ENCODE data around the gene HSFX4.
"Not testable (repeated sequence)": the region's sequence is repeated elsewhere in the genome, so short reads cannot be mapped to it uniquely, and the experiment has no call there.

Gene HSFX4

DNA sequence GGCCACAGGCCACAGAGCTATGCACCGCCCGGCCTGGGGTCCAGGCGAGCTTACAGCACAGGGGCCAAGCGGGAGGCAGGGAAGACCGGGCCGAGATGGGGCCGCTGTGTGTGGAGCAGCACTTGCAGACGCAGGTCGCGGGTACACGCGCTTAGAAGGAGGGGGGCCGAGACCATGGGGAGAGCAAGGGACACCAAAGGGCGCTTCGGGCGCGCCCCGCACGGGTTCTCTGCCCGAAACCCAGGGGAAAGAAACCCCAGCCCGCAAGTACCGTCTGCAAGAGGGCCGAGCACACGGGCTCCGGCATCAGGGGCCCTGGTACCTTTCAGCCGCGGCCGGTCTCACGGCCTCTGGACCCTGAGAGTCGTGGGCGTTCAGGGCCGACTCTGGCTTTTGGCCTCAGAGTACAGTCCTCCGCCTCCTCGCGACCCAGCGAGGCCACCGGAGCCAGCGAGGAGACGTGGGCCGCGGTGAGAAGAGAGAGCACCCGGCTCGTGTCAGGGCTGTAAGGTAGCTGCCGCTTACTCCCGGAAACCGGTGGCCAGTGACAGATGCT lies 8.6 kb downstream of the HSFX4 start:
- H3K4me1 ChIP-seq: peaks cover 0 to 15% (median 8%) of the 10 kb centered on the region in 10 experiments; a peak in 12 of 20 replicates
- peak overlapping the region; percentile 73 to 88 (median 81); a peak in 21 of 22 replicates for H3K27ac ChIP-seq

GRCh38 chrX:149938427-149938880 lies 9.1 kb downstream of the HSFX4 start, which contains the start of gene EOLA2:
Gene EOLA2, minus strand, starts transcription at chrX:149938491. Its CDS starts 4,617 bp downstream, at chrX:149933874.
- no peak for TF ChIP-seq Cebpa-rat (IDR thresholded peaks at IDR 0.05)
- Histone ChIP-seq H4K20me1 (peaks cover 0 to 17% (median 5%) of the 10 kb centered on the region in 11 experiments; a peak in 5 of 22 replicates), H3K36me3 (peaks cover 0 to 5% (median 0%) of the 10 kb centered on the region in 11 experiments; a peak in 4 of 22 replicates), H3K4me3 (peak within 1 kb of the TSS; percentile 70 to 88 (median 81)), H3K27me3 (no peaks in the 10 kb centered on the region; a peak in 2 of 22 replicates), H3K4me1 (peaks cover 3 to 17% (median 10%) of the 10 kb centered on the region in 10 experiments; a peak in 18 of 20 replicates), H3K9ac (peak within 1 kb of the TSS; percentile 80 to 93 (median 88)), H3K4me2 (peak within 1 kb of the TSS; percentile 60 to 90 (median 87)), H3K27ac (peak within 1 kb of the TSS; percentile 73 to 88 (median 81); a peak in 21 of 22 replicates), H3K9me3 (replicated peaks in 1 of 11) (peaks cover 4 to 14% (median 11%) of the 10 kb centered on the region in 11 experiments; a peak in 19 of 22 replicates)

More for the DNA sequence above, 8.6 kb downstream of the HSFX4 start:
- peak overlapping the region; percentile 70 to 88 (median 81) for H3K4me3 ChIP-seq
- H3K36me3 ChIP-seq: peaks cover 0 to 5% (median 0%) of the 10 kb centered on the region in 11 experiments; a peak in 4 of 22 replicates
- peaks cover 0 to 17% (median 5%) of the 10 kb centered on the region in 11 experiments; a peak in 5 of 22 replicates for H4K20me1 ChIP-seq
- no peaks in the 10 kb centered on the region for H3K27me3 ChIP-seq
- TF ChIP-seq Cebpa-rat (IDR thresholded peaks at IDR 0.05): no peak
- H3K9ac ChIP-seq: peak overlapping the region; percentile 80 to 93 (median 88)
- H3K4me2 ChIP-seq: peak overlapping the region; percentile 60 to 90 (median 87)
- peaks cover 4 to 14% (median 11%) of the 10 kb centered on the region in 11 experiments; a peak in 19 of 22 replicates for H3K9me3 ChIP-seq (replicated peaks in 1 of 11)

- Histone ChIP-seq H3K9me3 (replicated peaks in 1 of 11) (peaks cover 4 to 14% (median 11%) of the 10 kb centered on the region in 11 experiments; a peak in 19 of 22 replicates), H3K4me3 (peak overlapping the region in 2 of 10 experiments; percentile 61; a peak in 1 of 20 replicates), H4K20me1 (peaks cover 0 to 15% (median 2%) of the 10 kb centered on the region in 11 experiments; a peak in 5 of 22 replicates), H3K4me1 (peaks cover 8 to 23% (median 17%) of the 10 kb centered on the region in 10 experiments; a peak in 19 of 20 replicates), H3K9ac (peak overlapping the region in 1 of 11 experiments; percentile 84; a peak in 2 of 22 replicates), H3K27ac (peak overlapping the region in 2 of 11 experiments; percentile 84 to 90; a peak in 5 of 22 replicates), H3K4me2 (no peak overlapping the region), H3K27me3 (peaks cover 0 to 6% (median 0%) of the 10 kb centered on the region in 11 experiments; a peak in 5 of 22 replicates), H3K36me3 (peaks cover 0 to 5% (median 0%) of the 10 kb centered on the region in 11 experiments; a peak in 4 of 22 replicates)
- no peak for TF ChIP-seq Cebpa-rat (IDR thresholded peaks at IDR 0.05)
These were observed 9.7 kb downstream of the HSFX4 start for GRCh38 chrX:149938881-149939654.

- H3K27ac ChIP-seq: peak overlapping the region; percentile 69 to 90 (median 84)
- peaks cover 0 to 11% (median 0%) of the 10 kb centered on the region in 11 experiments; a peak in 5 of 22 replicates for H4K20me1 ChIP-seq
- peak overlapping the region; percentile 72 to 89 (median 81) for H3K9ac ChIP-seq
- no peak for TF ChIP-seq Cebpa-rat (IDR thresholded peaks at IDR 0.05)
- peaks cover 0 to 3% (median 0%) of the 10 kb centered on the region in 11 experiments; a peak in 3 of 22 replicates for H3K36me3 ChIP-seq
- peak overlapping the region in 9 of 11 experiments; percentile 39 to 69 (median 62); a peak in 16 of 22 replicates for H3K4me2 ChIP-seq
- H3K9me3 ChIP-seq (replicated peaks in 1 of 11): peaks cover 4 to 14% (median 11%) of the 10 kb centered on the region in 11 experiments; a peak in 19 of 22 replicates
- H3K27me3 ChIP-seq: peaks cover 0 to 8% (median 0%) of the 10 kb centered on the region in 11 experiments; a peak in 5 of 22 replicates
- H3K4me1 ChIP-seq: peaks cover 8 to 23% (median 18%) of the 10 kb centered on the region in 10 experiments; a peak in 19 of 20 replicates
- H3K4me3 ChIP-seq: peak overlapping the region; percentile 44 to 72 (median 61)
These were observed 10.2 kb downstream of the HSFX4 start for GRCh38 chrX:149939655-149939904.

DNA sequence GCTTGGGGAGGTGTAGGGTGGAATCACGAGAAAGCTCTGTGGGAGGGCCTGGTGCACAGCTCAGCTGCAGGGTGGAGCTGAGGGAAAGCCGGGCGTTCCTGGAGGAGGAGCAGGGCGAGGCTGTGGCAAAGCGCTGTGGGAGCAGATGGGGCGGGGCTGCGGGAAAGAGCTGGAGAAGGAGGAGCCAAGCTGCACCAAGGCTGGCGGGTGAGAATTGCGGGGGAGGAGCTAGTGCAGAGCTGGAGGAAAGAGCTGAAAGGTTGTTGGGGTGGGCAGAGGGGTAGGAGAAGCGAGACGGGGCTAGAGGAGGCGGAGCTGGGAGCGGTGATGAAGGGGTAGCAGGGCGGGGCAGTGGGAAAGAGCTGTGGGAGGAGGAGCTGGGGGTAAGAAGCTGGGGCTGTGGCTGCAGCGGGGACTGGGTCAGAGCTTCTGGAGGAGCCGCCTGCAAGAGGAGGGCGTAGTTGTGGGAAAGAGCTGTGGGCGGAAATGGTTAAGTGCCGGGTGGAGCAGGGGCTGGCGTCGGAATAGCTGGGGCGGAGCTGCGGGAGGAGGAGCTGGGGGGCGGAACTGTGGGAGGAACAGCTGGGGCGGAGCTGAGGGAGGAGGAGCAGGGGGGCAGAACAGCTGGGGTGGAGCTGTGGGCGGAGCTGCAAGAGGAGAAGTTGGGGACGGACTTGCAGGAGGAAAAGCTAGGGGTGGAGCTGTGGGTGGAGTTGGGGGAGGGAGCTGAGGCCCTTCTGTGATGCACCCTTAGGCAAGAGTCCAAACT lies 10.7 kb downstream of the HSFX4 start:
- Histone ChIP-seq H3K4me3 (peak overlapping the region; percentile 44 to 72 (median 61)), H3K27me3 (peaks cover 0 to 8% (median 0%) of the 10 kb centered on the region in 11 experiments; a peak in 5 of 22 replicates), H3K4me1 (peaks cover 8 to 23% (median 18%) of the 10 kb centered on the region in 10 experiments; a peak in 19 of 20 replicates), H3K27ac (peak overlapping the region; percentile 69 to 90 (median 84)), H3K9me3 (replicated peaks in 1 of 11) (peaks cover 4 to 14% (median 11%) of the 10 kb centered on the region in 11 experiments; a peak in 19 of 22 replicates), H3K4me2 (peak overlapping the region in 10 of 11 experiments; percentile 39 to 69 (median 60); a peak in 17 of 22 replicates), H3K36me3 (no peaks in the 10 kb centered on the region), H4K20me1 (peaks cover 0 to 11% (median 0%) of the 10 kb centered on the region in 11 experiments; a peak in 4 of 22 replicates), H3K9ac (peak overlapping the region; percentile 72 to 89 (median 81))
- TF ChIP-seq Cebpa-rat (IDR thresholded peaks at IDR 0.05): no peak

- Histone ChIP-seq H3K9ac (0 out of 22 replicates have a peak overlapping the region, but pooled peaks of 1 of the 11 experiments have one; percentile 22), H3K4me3 (peak overlapping the region in 2 of 10 experiments; percentile 8 to 26; a peak in 1 of 20 replicates), H3K9me3 (replicated peaks in 1 of 11) (peaks cover 4 to 14% (median 11%) of the 10 kb centered on the region in 11 experiments; a peak in 19 of 22 replicates), H3K4me1 (peaks cover 8 to 23% (median 18%) of the 10 kb centered on the region in 10 experiments; a peak in 19 of 20 replicates), H4K20me1 (peaks cover 0 to 11% (median 0%) of the 10 kb centered on the region in 11 experiments; a peak in 4 of 22 replicates), H3K4me2 (peak overlapping the region; percentile 36 to 75 (median 41); a peak in 15 of 22 replicates)
- H3K27me3 ChIP-seq, H3K36me3 ChIP-seq, H3K27ac ChIP-seq: not testable (repeated sequence)
These were observed 11.3 kb downstream of the HSFX4 start for GRCh38 chrX:149940674-149941024.

DNA sequence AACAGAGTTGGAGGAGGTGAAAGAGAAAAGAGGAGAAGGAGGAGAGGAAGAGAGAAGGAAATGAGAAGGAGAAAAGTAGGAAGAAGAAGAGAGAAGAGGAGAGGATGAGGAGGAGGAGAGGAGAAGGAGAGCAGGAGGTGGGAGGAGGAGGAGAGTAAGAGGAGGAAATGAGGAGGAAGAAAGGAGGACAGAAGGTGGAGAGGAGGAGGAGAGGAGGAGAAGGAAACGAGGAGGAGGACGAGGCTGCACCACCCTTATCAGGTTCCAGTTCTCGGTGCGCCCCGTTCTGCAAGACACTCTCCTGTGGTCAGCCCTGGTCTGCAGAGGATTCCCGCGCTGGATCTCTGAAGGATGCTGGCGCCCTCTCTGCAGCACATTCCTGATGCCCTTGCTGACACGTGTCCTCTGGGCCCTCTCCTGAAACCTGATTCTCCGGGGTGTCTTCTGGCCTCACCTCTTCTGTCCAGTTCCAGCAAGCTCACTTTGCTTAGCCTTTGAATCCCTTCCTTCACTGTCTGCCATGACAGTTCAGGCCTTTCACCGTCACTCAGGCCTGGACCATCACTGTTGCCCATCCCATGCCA lies 15.8 kb downstream of the HSFX4 start:
- not testable (repeated sequence) for H3K27ac ChIP-seq; H3K36me3 ChIP-seq; H3K4me2 ChIP-seq; H3K9ac ChIP-seq; H3K9me3 ChIP-seq (replicated peaks in 1 of 11); H3K4me3 ChIP-seq; H4K20me1 ChIP-seq; H3K27me3 ChIP-seq
- H3K4me1 ChIP-seq: peaks cover 8 to 23% (median 16%) of the 10 kb centered on the region in 10 experiments; a peak in 19 of 20 replicates

GRCh38 chrX:149945820-149946219 lies 16.4 kb downstream of the HSFX4 start:
- H3K36me3 ChIP-seq; H3K9me3 ChIP-seq (replicated peaks in 1 of 11): not testable (repeated sequence)
- peaks cover 8 to 20% (median 14%) of the 10 kb centered on the region in 10 experiments; a peak in 19 of 20 replicates for H3K4me1 ChIP-seq

GRCh38 chrX:149946932-149947331 lies 17.6 kb downstream of the HSFX4 start:
- not testable (repeated sequence) for H4K20me1 ChIP-seq; H3K36me3 ChIP-seq; H3K4me3 ChIP-seq; H3K27me3 ChIP-seq; H3K9ac ChIP-seq; H3K9me3 ChIP-seq (replicated peaks in 1 of 11); H3K27ac ChIP-seq; H3K4me2 ChIP-seq
- H3K4me1 ChIP-seq: peaks cover 7 to 14% (median 10%) of the 10 kb centered on the region in 10 experiments; a peak in 19 of 20 replicates

More at GRCh38 chrX:149945820-149946219, 16.4 kb downstream of the HSFX4 start:
- not testable (repeated sequence) for H3K9ac ChIP-seq, H3K4me2 ChIP-seq, H3K27ac ChIP-seq, H3K27me3 ChIP-seq, H3K4me3 ChIP-seq, H4K20me1 ChIP-seq
